Esophagus (tissue), 2 donors: ENCODE data around the gene ZNF256. TPM values are rescaled to one million over a fixed set of nuclear protein-coding genes. Genes with fewer than 3 reads are reported as not detected.

Experiments used
- H3K27ac ChIP-seq, 2 donors: one replicate each; pipeline ENCODE4 v1.5.1; 2013; ENCODE audit warnings: low read depth in 2 of 2, mild to moderate bottlenecking in 2 of 2, inconsistent platforms in 1 of 2, low read length in 1 of 2, moderate library complexity in 1 of 2
- H3K27me3 ChIP-seq, 2 donors: one replicate each; pipeline ENCODE4 v1.6.1; 2013; ENCODE audit warnings: low read length in 2 of 2, control low read depth in 1 of 2, mild to moderate bottlenecking in 1 of 2; ENCODE audit not compliant: insufficient read depth in 2 of 2, control insufficient read depth in 1 of 2
- H3K36me3 ChIP-seq, 2 donors: one replicate each; pipeline ENCODE4 v1.6.1; 2013; ENCODE audit warnings: low read length in 1 of 2; ENCODE audit not compliant: control insufficient read depth in 2 of 2, insufficient read depth in 2 of 2
- H3K4me1 ChIP-seq, 2 donors: one replicate each; pipeline ENCODE4 v1.6.1; 2013; ENCODE audit warnings: low read length in 1 of 2; ENCODE audit not compliant: control insufficient read depth in 2 of 2, insufficient read depth in 2 of 2
- H3K4me3 ChIP-seq, 2 donors: one replicate each; pipeline ENCODE4 v1.5.1; 2013; ENCODE audit warnings: low read length in 2 of 2, mild to moderate bottlenecking in 2 of 2, low read depth in 1 of 2, moderate library complexity in 1 of 2
- H3K9me3 ChIP-seq, 2 donors: one replicate each; pipeline ENCODE4 v1.6.1; 2013; ENCODE audit warnings: mild to moderate bottlenecking in 2 of 2, low read depth in 1 of 2, low read length in 1 of 2, moderate library complexity in 1 of 2; ENCODE audit not compliant: control insufficient read depth in 2 of 2, insufficient read depth in 1 of 2
- WGBS, 2 donors: extraction: QIAGEN DNeasy Blood & Tissue Kit; methylation state at CpG; one replicate each; pipeline ENCODE4 v1.1.7; 2013; 5-methylcytosine and 5-hydroxymethylcytosine counted together
- polyA plus RNA-seq, 2 donors: library from polyadenylated mRNA; stranded (reverse); fragments of 200-250 nt; gene quantifications; one replicate each; pipeline ENCODE4 v1.2.3, GENCODE V29; 2013
- donor health status: healthy with polysubstance abuse.
- donor health status: Bipolar disorder and iron deficiency.

The ZNF256 gene
- 1 to 10 TPM; 2.5 TPM for polyA plus RNA-seq

- peaks cover 6 to 13% of the 10 kb centered on the region in 2 donors for H3K36me3 ChIP-seq
- peaks cover 9 to 37% of the 10 kb centered on the region in 2 donors for H3K9me3 ChIP-seq
- peak within 1 kb of the TSS; percentile 78 to 88 for H3K27ac ChIP-seq
- H3K4me3 ChIP-seq, result peak within 1 kb of the TSS; percentile 78 to 81
- WGBS, 2 donors, result 6 to 7% methylated on average over 52 to 54 of the region's 54 CpGs
- peaks cover 0 to 10% of the 10 kb centered on the region in 2 donors for H3K4me1 ChIP-seq
- no peaks in the 10 kb centered on the region for H3K27me3 ChIP-seq
These were observed at the start of gene ZNF256 for GRCh38 chr19:57947419-57948134. TSS of gene ZNF256 (minus strand) at chr19:57947706. CDS start at chr19:57947474, 232 bp downstream.

- Histone ChIP-seq H3K4me1 (no peaks in the 10 kb centered on the region), H3K27ac (no peak overlapping the region), H3K36me3 (peaks cover 27 to 29% of the 10 kb centered on the region in 2 donors), H3K9me3 (peaks cover 22 to 37% of the 10 kb centered on the region in 2 donors), H3K4me3 (no peak overlapping the region), H3K27me3 (no peaks in the 10 kb centered on the region)
- WGBS, 2 donors, result 98 to 100% methylated on average over 1 of the region's 1 CpG
These were observed 45.3 kb upstream of the ZNF256 start for GRCh38 chr19:57992841-57993240.

- Histone ChIP-seq H3K4me3 (no peak overlapping the region), H3K27me3 (no peaks in the 10 kb centered on the region), H3K27ac (no peak overlapping the region), H3K9me3 (peaks cover 23 to 40% of the 10 kb centered on the region in 2 donors), H3K36me3 (peaks cover 17 to 21% of the 10 kb centered on the region in 2 donors), H3K4me1 (no peaks in the 10 kb centered on the region)
- WGBS, 2 donors, result 95 to 96% methylated on average over 3 of the region's 3 CpGs
These were observed 31.2 kb upstream of the ZNF256 start for GRCh38 chr19:57978586-57979289.

GRCh38 chr19:57974434-57974833, 26.9 kb upstream of the ZNF256 start, which contains the start of gene C19orf18:
TSS of gene C19orf18 (minus strand) at chr19:57974534. CDS start at chr19:57974432, 102 bp downstream.
- WGBS, 2 donors, result 92 to 97% methylated on average over 4 of the region's 4 CpGs
- Histone ChIP-seq H3K4me1 (no peaks in the 10 kb centered on the region), H3K27me3 (no peaks in the 10 kb centered on the region), H3K36me3 (peaks cover 0 to 2% of the 10 kb centered on the region in 2 donors), H3K9me3 (peaks cover 27 to 34% of the 10 kb centered on the region in 2 donors), H3K27ac (no peak within 1 kb of the TSS), H3K4me3 (no peak within 1 kb of the TSS)

GRCh38 chr19:57964761-57965160, 17.3 kb upstream of the ZNF256 start:
- WGBS, 2 donors, result 92 to 93% methylated on average over 8 of the region's 8 CpGs
- H3K27ac ChIP-seq, result no peak overlapping the region
- no peaks in the 10 kb centered on the region for H3K4me1 ChIP-seq
- no peak overlapping the region for H3K4me3 ChIP-seq
- peaks cover 10 to 22% of the 10 kb centered on the region in 2 donors for H3K9me3 ChIP-seq
- no peaks in the 10 kb centered on the region for H3K36me3 ChIP-seq
- no peaks in the 10 kb centered on the region for H3K27me3 ChIP-seq

- Histone ChIP-seq H3K9me3 (peaks cover 2 to 13% of the 10 kb centered on the region in 2 donors), H3K36me3 (no peaks in the 10 kb centered on the region)
- 83 to 85% methylated on average over 1 of the region's 1 CpG for WGBS, 2 donors
These were observed 14.3 kb upstream of the ZNF256 start for GRCh38 chr19:57961785-57962184.

GRCh38 chr19:57954996-57955395, 7.5 kb upstream of the ZNF256 start:
- Histone ChIP-seq H3K4me1 (no peaks in the 10 kb centered on the region), H3K27me3 (peaks cover 0 to 2% of the 10 kb centered on the region in 2 donors), H3K4me3 (no peak overlapping the region), H3K27ac (no peak overlapping the region), H3K9me3 (peaks cover 14 to 29% of the 10 kb centered on the region in 2 donors), H3K36me3 (no peaks in the 10 kb centered on the region)
- WGBS, 2 donors, result 90 to 93% methylated on average over 4 of the region's 4 CpGs

More at GRCh38 chr19:57961785-57962184, 14.3 kb upstream of the ZNF256 start:
- no peaks in the 10 kb centered on the region for H3K4me1 ChIP-seq
- H3K27ac ChIP-seq, result no peak overlapping the region
- no peaks in the 10 kb centered on the region for H3K27me3 ChIP-seq
- no peak overlapping the region for H3K4me3 ChIP-seq

GRCh38 chr19:57949702-57950101, 2.2 kb upstream of the ZNF256 start:
- H3K9me3 ChIP-seq, result peaks cover 11 to 29% of the 10 kb centered on the region in 2 donors

GRCh38 chr19:57949296-57949695, 1.8 kb upstream of the ZNF256 start:
- H3K27me3 ChIP-seq, result no peaks in the 10 kb centered on the region
- 93 to 95% methylated on average over 24 of the region's 24 CpGs for WGBS, 2 donors
- H3K27ac ChIP-seq, result no peak overlapping the region
- no peak overlapping the region for H3K4me3 ChIP-seq
- peaks cover 11 to 31% of the 10 kb centered on the region in 2 donors for H3K9me3 ChIP-seq
- peaks cover 0 to 10% of the 10 kb centered on the region in 2 donors for H3K4me1 ChIP-seq
- peaks cover 0 to 2% of the 10 kb centered on the region in 2 donors for H3K36me3 ChIP-seq

More at GRCh38 chr19:57949702-57950101, 2.2 kb upstream of the ZNF256 start:
- 91 to 93% methylated on average over 12 of the region's 12 CpGs for WGBS, 2 donors
- Histone ChIP-seq H3K36me3 (peaks cover 0 to 2% of the 10 kb centered on the region in 2 donors), H3K4me3 (no peak overlapping the region), H3K4me1 (peaks cover 0 to 10% of the 10 kb centered on the region in 2 donors), H3K27ac (no peak overlapping the region), H3K27me3 (peaks cover 0 to 2% of the 10 kb centered on the region in 2 donors)
